Heart left ventricle (tissue), 16 donors: ENCODE data around the gene ZCCHC7. TPM values are rescaled to one million over a fixed set of nuclear protein-coding genes. Genes with fewer than 3 reads are reported as not detected.

ENCODE experiments used
- ATAC-seq, 4 donors: fragments of 200-7000 bp; cut with Tn5 transposase; one replicate each; pipeline ENCODE4 v1.9.1; 2020 to 2022; ENCODE audit warnings: moderate library complexity in 4 of 4, mild to moderate bottlenecking in 3 of 4, moderate number of reproducible peaks in 1 of 4
- DNase-seq, 5 donors: peaks; one replicate each; pipeline ENCODE4 v3.0.0-alpha.2; 2020
- H3K27ac ChIP-seq, 12 donors: fragments of 200-600 bp; sonication (generic) in 4 of 12; one replicate each; pipeline versions ENCODE4 v1.5.0 to v1.8.0; 2016 to 2022; ENCODE audit warnings: mild to moderate bottlenecking in 2 of 12
- H3K27me3 ChIP-seq, 9 donors: fragments of 200-600 bp; sonication (generic) in 2 of 9; one replicate each; pipeline versions ENCODE4 v1.5.1 to v1.8.0; 2016 to 2022; ENCODE audit warnings: mild to moderate bottlenecking in 3 of 9
- H3K36me3 ChIP-seq, 9 donors: fragments of 200-600 bp; sonication (generic) in 2 of 9; one replicate each; pipeline versions ENCODE4 v1.5.0 to v1.8.0; 2018 to 2022; ENCODE audit warnings: mild to moderate bottlenecking in 2 of 9
- H3K4me1 ChIP-seq, 12 donors: fragments of 200-600 bp; sonication (generic) in 4 of 12; one replicate each; pipeline versions ENCODE4 v1.5.0 to v1.8.0; 2016 to 2022; ENCODE audit warnings: mild to moderate bottlenecking in 3 of 12
- H3K4me3 ChIP-seq, 12 donors: fragments of 200-600 bp; sonication (generic) in 4 of 12; one replicate each; pipeline versions ENCODE4 v1.5.0 to v1.8.0; 2017 to 2022; ENCODE audit warnings: mild to moderate bottlenecking in 9 of 12, moderate library complexity in 4 of 12
- H3K9me3 ChIP-seq, 12 donors: fragments of 200-600 bp; sonication (generic) in 4 of 12; one replicate each; pipeline versions ENCODE4 v1.5.0 to v1.8.0; 2016 to 2022; ENCODE audit warnings: mild to moderate bottlenecking in 1 of 12
- CTCF ChIP-seq, 12 donors: fragments of 200-600 bp; sonication (generic) in 4 of 12; IDR thresholded peaks; one replicate each; pipeline versions ENCODE4 v1.5.0 to v1.8.0; 2018 to 2022; ENCODE audit warnings: antibody characterized with exemption in 12 of 12, mild to moderate bottlenecking in 5 of 12
- POLR2A ChIP-seq, 2 donors: fragments of 450-650 bp; IDR thresholded peaks; one replicate each; pipeline ENCODE4 v1.6.1; 2017; ENCODE audit warnings: antibody characterized with exemption in 2 of 2, mild to moderate bottlenecking in 2 of 2, moderate library complexity in 2 of 2
- WGBS, 4 donors: extraction: QIAGEN DNeasy Blood & Tissue Kit in 2 of 4; methylation state at CpG; one replicate each; pipeline versions ENCODE4 v1.1.5 to v1.1.7; 2013 to 2018; 5-methylcytosine and 5-hydroxymethylcytosine counted together
- intact Hi-C, 10 donors: fragments of 100-400 bp; cut with DNase I; formaldehyde crosslinking; loops; one replicate each; pipeline versions ENCODE4 v1.11.1 to v1.14.2; 2022
- polyA plus RNA-seq, 2 donors: library from polyadenylated mRNA; stranded (reverse); fragments of 200-250 nt; gene quantifications; one replicate each; pipeline ENCODE4 v1.2.3, GENCODE V29; 2013
- total RNA-seq, 9 donors: library from RNA; depleted of rRNA in 2 of 9; stranded (reverse); fragments of >200 nt in 2 of 9; fragmentation: NEBNext Ultra II Directional in 3 of 9; extraction: Animal tissue kit (Norgen Biotek cat#: 25700) in 3 of 9; gene quantifications; one replicate each; pipeline versions ENCODE4 v1.1.0 to v1.2.4, GENCODE V29; 2016 to 2023
- donor health status: ischemic (EF 13 %, LVEDD 7.1; RV severe dilation, severe dysfunction).
- donor health status: healthy with polysubstance abuse.
- donor health status: DM: no; HTN: yes; CAD: no.
- donor health status: DM: no; HTN: no; CAD: no.
- donor health status: ischemic (EF 25% LVEDD 6.9; RV normal size, moderate dysfunction).
- donor health status: ischemic (EF 25% LVEDD 5.7; RV mildly dilated, moderate dysfunction).
- donor health status: healthy.
- donor health status: DM: yes; HTN: yes; CAD: no.
- donor health status: ischemic (EF 35%, LVEDD 5.7; RV mildly dilated, moderate dysfunction).
- donor health status: nonischemic (EF 11% LVEDD 7.7; RV severe dilation, severe dysfunction).
- donor health status: DM: yes; HTN: yes; CAD: no.
- donor health status: PGD.
- donor health status: ischemic (EF 29% LVEDD 5.4; RV normal size, mild dysfunction).
- donor health status: nonischemic (EF 23%, LVEDD 6.1; RV moderate dilation, normal function).

The ZCCHC7 gene
- total and polyA plus RNA-seq, 11 donors = 3.5 to 14.8 (median 8.4) TPM

GRCh38 chr9:37152365-37152764 is 32.0 kb downstream of the ZCCHC7 start:
- intact Hi-C loops = no loop called here
- Histone ChIP-seq H3K4me3 (no peak overlapping the region), H3K4me1 (peaks cover 0 to 42% (median 0%) of the 10 kb centered on the region in 12 donors), H3K27me3 (no peaks in the 10 kb centered on the region), H3K9me3 (no peaks in the 10 kb centered on the region), H3K27ac (no peak overlapping the region), H3K36me3 (peaks cover 0 to 16% (median 6%) of the 10 kb centered on the region in 9 donors)
- ATAC-seq (no peak), DNase-seq (no peak)
- no peak for TF ChIP-seq CTCF (IDR thresholded peaks at IDR 0.05)
- no peak for TF ChIP-seq POLR2A (IDR thresholded peaks at IDR 0.05)
- WGBS, 4 donors = 68 to 76% (median 71%) methylated on average over 2 of the region's 2 CpGs

GRCh38 chr9:37155601-37156000 is 35.2 kb downstream of the ZCCHC7 start:
- H3K4me1 ChIP-seq = peaks cover 0 to 26% (median 0%) of the 10 kb centered on the region in 12 donors
- peaks cover 0 to 23% (median 7%) of the 10 kb centered on the region in 9 donors for H3K36me3 ChIP-seq
- H3K27ac ChIP-seq = no peak overlapping the region
- 91 to 100% (median 97%) methylated on average over 2 of the region's 2 CpGs for whole genome bisulfite sequencing, 4 donors
- no peaks in the 10 kb centered on the region for H3K9me3 ChIP-seq
- ATAC-seq (no peak), DNase-seq (no peak)
- no peaks in the 10 kb centered on the region for H3K27me3 ChIP-seq
- intact Hi-C loops = no loop called here
- TF ChIP-seq CTCF (IDR thresholded peaks at IDR 0.05) (no peak), POLR2A (IDR thresholded peaks at IDR 0.05) (no peak)
- H3K4me3 ChIP-seq = no peak overlapping the region

GRCh38 chr9:37156205-37156604 is 35.8 kb downstream of the ZCCHC7 start:
- Histone ChIP-seq H3K9me3 (no peaks in the 10 kb centered on the region), H3K4me3 (no peak overlapping the region), H3K27me3 (no peaks in the 10 kb centered on the region), H3K36me3 (peaks cover 0 to 24% (median 10%) of the 10 kb centered on the region in 9 donors), H3K4me1 (peaks cover 0 to 25% (median 0%) of the 10 kb centered on the region in 12 donors), H3K27ac (no peak overlapping the region)
- ATAC-seq = no peak
- TF ChIP-seq CTCF (IDR thresholded peaks at IDR 0.05) (no peak), POLR2A (IDR thresholded peaks at IDR 0.05) (no peak)
- whole genome bisulfite sequencing, 4 donors = 95 to 96% (median 95%) methylated on average over 6 of the region's 6 CpGs
- DNase-seq = no peak
- intact Hi-C loops = no loop called here

- no peaks in the 10 kb centered on the region for H3K9me3 ChIP-seq
- intact Hi-C loops = no loop called here
- WGBS, 4 donors = 53 to 74% (median 63%) methylated on average over 4 of the region's 4 CpGs
- H3K27ac ChIP-seq = no peak overlapping the region
- peaks cover 0 to 20% (median 0%) of the 10 kb centered on the region in 12 donors for H3K4me1 ChIP-seq
- ATAC-seq (no peak), DNase-seq (no peak)
- H3K27me3 ChIP-seq = no peaks in the 10 kb centered on the region
- peaks cover 0 to 30% (median 10%) of the 10 kb centered on the region in 9 donors for H3K36me3 ChIP-seq
- TF ChIP-seq CTCF (IDR thresholded peaks at IDR 0.05) (no peak), POLR2A (IDR thresholded peaks at IDR 0.05) (no peak)
- H3K4me3 ChIP-seq = no peak overlapping the region
Observed at GRCh38 chr9:37156781-37157356, 36.5 kb downstream of the ZCCHC7 start.
